ENCODE measurements around the gene SRPK2. TPM values are rescaled to one million over a fixed set of nuclear protein-coding genes. Genes with fewer than 3 reads are reported as not detected.

Gene SRPK2
- total RNA-seq, 1 experiment from 2014 or later, result 59.8 TPM

GRCh38 chr7:105157278-105157677 is 231.4 kb downstream of the SRPK2 start:
- intact Hi-C loops (cut with micrococcal nuclease; ENCODE audit: unreplicated experiment), result no loop called here
- peaks cover 5% of the 10 kb centered on the region for H3K4me1 ChIP-seq (ENCODE audit: insufficient read depth, low read length, poor library complexity, severe bottlenecking)
- ChIA-PET CTCF (no interaction called here), POLR2A (ENCODE audit: low non-redundant PET) (no interaction called here)
- no TSS peak for BruUV-seq (replicated peaks)
- H3K9me3 ChIP-seq (ENCODE audit: low read depth, low read length, poor library complexity, severe bottlenecking), result no peaks in the 10 kb centered on the region
- no peak overlapping the region for H3K4me3 ChIP-seq (ENCODE audit: low read depth, low read length, poor library complexity, severe bottlenecking)
- no peaks in the 10 kb centered on the region for H3K27me3 ChIP-seq (replicated peaks; ENCODE audit: insufficient read depth, low read depth, low read length, poor library complexity)
- H3K27ac ChIP-seq (ENCODE audit: low read depth, low read length, poor library complexity, severe bottlenecking), result no peak overlapping the region
- TF ChIP-seq EZH2 (IDR thresholded peaks at IDR 0.05; ENCODE audit: borderline replicate concordance, low read depth, low read length, poor library complexity, severe bottlenecking), result no peak
- TF ChIP-seq, protein P1, sequence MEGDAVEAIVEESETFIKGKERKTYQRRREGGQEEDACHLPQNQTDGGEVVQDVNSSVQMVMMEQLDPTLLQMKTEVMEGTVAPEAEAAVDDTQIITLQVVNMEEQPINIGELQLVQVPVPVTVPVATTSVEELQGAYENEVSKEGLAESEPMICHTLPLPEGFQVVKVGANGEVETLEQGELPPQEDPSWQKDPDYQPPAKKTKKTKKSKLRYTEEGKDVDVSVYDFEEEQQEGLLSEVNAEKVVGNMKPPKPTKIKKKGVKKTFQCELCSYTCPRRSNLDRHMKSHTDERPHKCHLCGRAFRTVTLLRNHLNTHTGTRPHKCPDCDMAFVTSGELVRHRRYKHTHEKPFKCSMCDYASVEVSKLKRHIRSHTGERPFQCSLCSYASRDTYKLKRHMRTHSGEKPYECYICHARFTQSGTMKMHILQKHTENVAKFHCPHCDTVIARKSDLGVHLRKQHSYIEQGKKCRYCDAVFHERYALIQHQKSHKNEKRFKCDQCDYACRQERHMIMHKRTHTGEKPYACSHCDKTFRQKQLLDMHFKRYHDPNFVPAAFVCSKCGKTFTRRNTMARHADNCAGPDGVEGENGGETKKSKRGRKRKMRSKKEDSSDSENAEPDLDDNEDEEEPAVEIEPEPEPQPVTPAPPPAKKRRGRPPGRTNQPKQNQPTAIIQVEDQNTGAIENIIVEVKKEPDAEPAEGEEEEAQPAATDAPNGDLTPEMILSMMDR (conservative IDR thresholded peaks at IDR 0.05; ENCODE audit: low read depth, low read length), result no peak
- no peaks in the 10 kb centered on the region for H3K36me3 ChIP-seq (ENCODE audit: insufficient read depth, low read length, poor library complexity, severe bottlenecking)
- DNase-seq (ENCODE audit: low spot score), result no peak

DNA sequence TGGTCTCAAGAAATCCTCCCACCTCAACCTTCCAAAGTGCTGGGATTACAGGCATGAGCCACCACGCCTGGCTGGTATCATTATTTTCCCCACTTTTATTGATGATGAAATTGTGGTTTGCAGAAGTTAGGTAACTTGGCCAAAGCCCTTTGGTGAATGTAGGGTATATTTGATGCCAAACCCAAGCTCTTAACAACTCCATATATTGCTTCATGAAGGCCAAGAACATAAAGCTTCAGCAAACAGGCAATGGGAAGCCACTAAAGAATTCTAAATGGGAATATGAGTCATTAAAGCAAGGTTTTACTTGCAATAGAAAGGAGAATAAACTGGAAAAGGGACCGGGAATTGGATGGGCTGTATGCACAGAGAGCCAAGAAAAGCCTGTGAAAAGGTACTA is 232.0 kb downstream of the SRPK2 start:
- no peaks in the 10 kb centered on the region for H3K27me3 ChIP-seq (replicated peaks; ENCODE audit: insufficient read depth, low read depth, low read length, poor library complexity)
- CTCF ChIA-PET, result no interaction called here
- intact Hi-C loops (cut with micrococcal nuclease; ENCODE audit: unreplicated experiment), result no loop called here
- H3K4me3 ChIP-seq (ENCODE audit: low read depth, low read length, poor library complexity, severe bottlenecking), result no peak overlapping the region
- H3K36me3 ChIP-seq (ENCODE audit: insufficient read depth, low read length, poor library complexity, severe bottlenecking), result no peaks in the 10 kb centered on the region
- no TSS peak for BruUV-seq (replicated peaks)
- no peak for DNase-seq (ENCODE audit: low spot score)
- POLR2A ChIA-PET (ENCODE audit: low non-redundant PET), result no interaction called here
- no peak overlapping the region for H3K27ac ChIP-seq (ENCODE audit: low read depth, low read length, poor library complexity, severe bottlenecking)
- H3K9me3 ChIP-seq (ENCODE audit: low read depth, low read length, poor library complexity, severe bottlenecking), result no peaks in the 10 kb centered on the region
- H3K4me1 ChIP-seq (ENCODE audit: insufficient read depth, low read length, poor library complexity, severe bottlenecking), result peaks cover 5% of the 10 kb centered on the region
- TF ChIP-seq EZH2 (IDR thresholded peaks at IDR 0.05; ENCODE audit: borderline replicate concordance, low read depth, low read length, poor library complexity, severe bottlenecking), result no peak
- TF ChIP-seq, protein P1 (conservative IDR thresholded peaks at IDR 0.05; ENCODE audit: low read depth, low read length), result no peak

DNA sequence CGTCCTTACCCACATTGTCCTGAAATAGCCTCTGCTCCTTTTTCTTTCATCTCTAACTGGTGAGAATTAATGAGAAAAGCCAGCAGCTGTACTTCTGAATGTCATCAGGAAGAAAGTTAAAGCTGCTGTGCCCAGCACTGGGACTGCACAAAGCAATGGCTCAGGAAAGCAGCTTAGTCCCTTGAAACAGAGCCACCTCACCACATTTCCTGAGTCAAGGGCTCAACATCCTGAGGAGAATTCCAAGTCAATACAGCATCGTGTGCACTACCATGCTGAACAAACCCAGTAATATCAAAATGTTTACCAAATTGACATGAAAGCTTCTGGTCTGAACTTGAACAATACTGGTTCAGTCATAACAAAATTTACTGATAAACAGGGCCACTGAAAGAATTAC is 234.6 kb downstream of the SRPK2 start:
- H3K9me3 ChIP-seq (ENCODE audit: low read depth, low read length, poor library complexity, severe bottlenecking), result no peaks in the 10 kb centered on the region
- BruUV-seq (replicated peaks), result no TSS peak
- H3K36me3 ChIP-seq (ENCODE audit: insufficient read depth, low read length, poor library complexity, severe bottlenecking), result no peaks in the 10 kb centered on the region
- no peak for DNase-seq (ENCODE audit: low spot score)
- TF ChIP-seq EZH2 (IDR thresholded peaks at IDR 0.05; ENCODE audit: borderline replicate concordance, low read depth, low read length, poor library complexity, severe bottlenecking), result no peak
- TF ChIP-seq, protein P1 (conservative IDR thresholded peaks at IDR 0.05; ENCODE audit: low read depth, low read length), result no peak
- POLR2A ChIA-PET (ENCODE audit: low non-redundant PET), result no interaction called here
- peaks cover 11% of the 10 kb centered on the region for H3K4me1 ChIP-seq (ENCODE audit: insufficient read depth, low read length, poor library complexity, severe bottlenecking)
- H3K27ac ChIP-seq (ENCODE audit: low read depth, low read length, poor library complexity, severe bottlenecking), result no peak overlapping the region
- no peak overlapping the region for H3K4me3 ChIP-seq (ENCODE audit: low read depth, low read length, poor library complexity, severe bottlenecking)
- H3K27me3 ChIP-seq (replicated peaks; ENCODE audit: insufficient read depth, low read depth, low read length, poor library complexity), result no peaks in the 10 kb centered on the region
- CTCF ChIA-PET, result no interaction called here
- intact Hi-C loops (cut with micrococcal nuclease; ENCODE audit: unreplicated experiment), result no loop called here
